ENCODE results near the gene FAP.

The FAP gene

DNA sequence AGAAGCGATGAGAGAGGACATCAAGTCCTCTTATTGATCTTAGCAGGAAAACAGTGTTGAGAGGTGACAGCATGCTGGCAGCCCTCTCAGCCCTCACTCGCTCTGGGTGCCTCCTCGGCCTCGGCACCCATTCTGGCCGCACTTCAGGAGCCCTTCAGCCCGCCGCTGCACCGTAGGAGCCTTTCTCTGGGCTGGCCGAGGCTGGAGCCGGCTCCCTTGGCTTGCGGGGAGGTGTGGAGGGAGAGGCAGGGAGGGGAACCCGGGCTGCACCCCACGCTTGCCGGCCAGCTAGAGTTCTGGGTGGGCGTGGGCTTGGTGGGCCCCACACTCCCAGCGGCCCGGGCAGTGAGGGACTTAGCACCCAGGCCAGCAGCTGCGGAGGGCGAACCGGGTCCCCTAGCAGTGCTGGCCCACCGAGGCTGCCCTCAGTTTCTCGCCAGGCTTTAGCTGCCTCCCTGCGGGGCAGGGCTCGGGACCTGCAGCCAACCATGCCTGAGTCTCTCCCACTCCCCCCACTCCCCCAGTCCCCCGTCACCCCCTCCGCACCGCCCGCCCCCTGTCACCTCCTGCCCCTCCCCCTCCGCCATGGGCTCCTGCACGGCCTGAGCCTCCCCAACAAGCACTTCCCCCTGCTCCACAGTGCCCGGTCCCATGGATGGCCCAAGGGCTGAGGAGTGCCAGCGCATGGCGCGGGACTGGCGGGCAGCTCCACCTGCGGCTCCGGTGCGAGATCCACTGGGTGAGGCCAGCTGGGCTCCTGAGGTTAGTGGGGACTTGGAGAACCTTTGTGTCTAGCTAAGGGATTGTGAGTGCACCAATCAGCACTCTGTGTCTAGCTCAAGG lies 8.4 kb downstream of the FAP start:
- Histone ChIP-seq H3K9me3 (ENCODE audit: low read length) (no peaks in the 10 kb centered on the region), H3K27me3 (ENCODE audit: control insufficient read depth in 1 of 2, insufficient read depth in 2 of 2, low read length in 2 of 2) (no peaks in the 10 kb centered on the region), H3K9ac (ENCODE audit: low read length) (no peak overlapping the region), H3K27ac (ENCODE audit: low read depth, low read length) (no peak overlapping the region), H3K36me3 (ENCODE audit: insufficient read depth, low read length) (no peaks in the 10 kb centered on the region), H3K4me1 (ENCODE audit: insufficient read depth, low read length) (no peaks in the 10 kb centered on the region), H3K4me3 (ENCODE audit: low read depth in 1 of 2, low read length in 2 of 2) (no peak overlapping the region)

GRCh38 chr2:162233197-162233596 lies 10.0 kb downstream of the FAP start:
- Histone ChIP-seq H3K27me3 (ENCODE audit: control insufficient read depth in 1 of 2, insufficient read depth in 2 of 2, low read length in 2 of 2) (no peaks in the 10 kb centered on the region), H3K27ac (ENCODE audit: low read depth, low read length) (no peak overlapping the region), H3K9ac (ENCODE audit: low read length) (no peak overlapping the region), H3K4me3 (ENCODE audit: low read depth in 1 of 2, low read length in 2 of 2) (no peak overlapping the region), H3K4me1 (ENCODE audit: insufficient read depth, low read length) (no peaks in the 10 kb centered on the region), H3K36me3 (ENCODE audit: insufficient read depth, low read length) (no peaks in the 10 kb centered on the region), H3K9me3 (ENCODE audit: low read length) (no peaks in the 10 kb centered on the region)

DNA sequence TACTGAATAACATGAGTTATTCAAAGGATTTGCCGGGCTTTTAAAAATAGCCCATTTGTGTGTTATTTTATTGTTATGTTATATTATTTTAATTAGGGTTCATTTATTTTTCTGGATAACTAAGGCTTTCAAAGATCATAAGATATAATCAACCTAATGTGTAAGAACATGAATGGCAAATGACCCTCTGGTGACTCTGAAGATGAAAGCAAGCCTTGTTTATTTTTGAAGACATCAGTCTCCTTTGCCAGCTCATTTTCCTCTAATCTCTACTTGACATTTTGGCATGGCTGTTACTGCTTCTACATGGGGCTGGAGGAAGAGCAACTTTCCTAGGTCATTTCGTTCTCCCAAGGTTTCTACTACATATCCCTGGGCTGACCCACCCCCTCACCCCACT lies 10.6 kb downstream of the FAP start:
- H3K9ac ChIP-seq (ENCODE audit: low read length) = no peak overlapping the region
- H3K27me3 ChIP-seq (ENCODE audit: control insufficient read depth in 1 of 2, insufficient read depth in 2 of 2, low read length in 2 of 2) = no peaks in the 10 kb centered on the region
- H3K9me3 ChIP-seq (ENCODE audit: low read length) = no peaks in the 10 kb centered on the region

GRCh38 chr2:162232027-162232426 lies 11.2 kb downstream of the FAP start:
- no peak overlapping the region for H3K27ac ChIP-seq (ENCODE audit: low read depth, low read length)

More for the DNA sequence above, 10.6 kb downstream of the FAP start:
- Histone ChIP-seq H3K36me3 (ENCODE audit: insufficient read depth, low read length) (no peaks in the 10 kb centered on the region), H3K4me1 (ENCODE audit: insufficient read depth, low read length) (no peaks in the 10 kb centered on the region), H3K4me3 (ENCODE audit: low read depth in 1 of 2, low read length in 2 of 2) (no peak overlapping the region), H3K27ac (ENCODE audit: low read depth, low read length) (no peak overlapping the region)

DNA sequence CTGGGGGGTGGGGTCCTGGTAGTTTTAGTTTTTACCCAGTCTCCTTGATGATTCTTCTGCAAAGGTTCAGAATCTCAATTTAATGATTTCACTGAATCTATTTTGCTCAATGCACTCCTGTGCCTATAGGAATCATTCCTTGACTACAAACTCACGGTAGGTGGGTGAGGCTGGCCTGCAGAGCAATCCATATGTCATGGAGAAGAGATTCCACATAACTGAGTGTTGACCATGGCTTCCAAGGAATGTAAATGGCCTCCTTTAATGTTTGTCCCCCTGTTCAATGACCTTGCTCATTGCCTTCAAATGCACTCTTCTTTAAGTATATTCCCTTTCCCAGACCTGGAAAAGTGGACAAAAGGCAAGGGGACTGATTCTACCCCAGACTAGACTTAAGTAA lies 12.5 kb downstream of the FAP start:
- H3K4me3 ChIP-seq (ENCODE audit: low read depth in 1 of 2, low read length in 2 of 2) = no peak overlapping the region
- H3K4me1 ChIP-seq (ENCODE audit: insufficient read depth, low read length) = no peaks in the 10 kb centered on the region
- no peaks in the 10 kb centered on the region for H3K27me3 ChIP-seq (ENCODE audit: control insufficient read depth in 1 of 2, insufficient read depth in 2 of 2, low read length in 2 of 2)
- H3K9me3 ChIP-seq (ENCODE audit: low read length) = no peaks in the 10 kb centered on the region
- no peaks in the 10 kb centered on the region for H3K36me3 ChIP-seq (ENCODE audit: insufficient read depth, low read length)
- H3K9ac ChIP-seq (ENCODE audit: low read length) = no peak overlapping the region
- no peak overlapping the region for H3K27ac ChIP-seq (ENCODE audit: low read depth, low read length)

More at GRCh38 chr2:162232027-162232426, 11.2 kb downstream of the FAP start:
- no peak overlapping the region for H3K4me3 ChIP-seq (ENCODE audit: low read depth in 1 of 2, low read length in 2 of 2)
- H3K36me3 ChIP-seq (ENCODE audit: insufficient read depth, low read length) = no peaks in the 10 kb centered on the region
- no peaks in the 10 kb centered on the region for H3K27me3 ChIP-seq (ENCODE audit: control insufficient read depth in 1 of 2, insufficient read depth in 2 of 2, low read length in 2 of 2)
- H3K9ac ChIP-seq (ENCODE audit: low read length) = no peak overlapping the region
- H3K9me3 ChIP-seq (ENCODE audit: low read length) = no peaks in the 10 kb centered on the region
- H3K4me1 ChIP-seq (ENCODE audit: insufficient read depth, low read length) = no peaks in the 10 kb centered on the region

- Histone ChIP-seq H3K9ac (ENCODE audit: low read length) (no peak overlapping the region), H3K27me3 (ENCODE audit: control insufficient read depth in 1 of 2, insufficient read depth in 2 of 2, low read length in 2 of 2) (no peaks in the 10 kb centered on the region)
Observed at GRCh38 chr2:162226836-162227235, 16.4 kb downstream of the FAP start.

DNA sequence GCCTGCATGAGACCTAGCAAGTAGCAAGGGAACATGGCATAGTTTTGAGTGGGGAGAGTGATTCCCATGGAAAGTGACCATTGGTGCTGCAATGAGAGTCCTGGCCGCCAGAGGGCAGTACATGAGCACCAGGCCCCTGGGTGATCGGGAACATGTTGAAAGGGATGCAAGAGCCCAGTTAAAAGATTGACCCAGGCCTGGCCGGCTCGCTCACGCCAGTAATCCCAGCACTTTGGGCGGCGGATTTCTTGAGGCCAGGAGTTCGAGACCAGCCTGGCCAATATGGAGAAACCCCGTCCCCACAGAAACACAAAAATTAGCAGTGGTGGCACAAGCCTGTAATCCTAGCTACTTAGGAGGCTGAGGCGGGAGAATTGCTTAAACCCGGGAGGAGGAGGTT lies 22.2 kb downstream of the FAP start:
- H3K4me1 ChIP-seq (ENCODE audit: insufficient read depth, low read length) = no peaks in the 10 kb centered on the region
- no peaks in the 10 kb centered on the region for H3K9me3 ChIP-seq (ENCODE audit: low read length)
- H3K9ac ChIP-seq (ENCODE audit: low read length) = no peak overlapping the region
- H3K36me3 ChIP-seq (ENCODE audit: insufficient read depth, low read length) = no peaks in the 10 kb centered on the region
- no peaks in the 10 kb centered on the region for H3K27me3 ChIP-seq (ENCODE audit: control insufficient read depth in 1 of 2, insufficient read depth in 2 of 2, low read length in 2 of 2)
- H3K4me3 ChIP-seq (ENCODE audit: low read depth in 1 of 2, low read length in 2 of 2) = no peak overlapping the region
- H3K27ac ChIP-seq (ENCODE audit: low read depth, low read length) = no peak overlapping the region

More at GRCh38 chr2:162226836-162227235, 16.4 kb downstream of the FAP start:
- Histone ChIP-seq H3K36me3 (ENCODE audit: insufficient read depth, low read length) (no peaks in the 10 kb centered on the region), H3K27ac (ENCODE audit: low read depth, low read length) (no peak overlapping the region), H3K4me1 (ENCODE audit: insufficient read depth, low read length) (no peaks in the 10 kb centered on the region), H3K4me3 (ENCODE audit: low read depth in 1 of 2, low read length in 2 of 2) (no peak overlapping the region), H3K9me3 (ENCODE audit: low read length) (no peaks in the 10 kb centered on the region)

- Histone ChIP-seq H3K27ac (ENCODE audit: low read depth, low read length) (no peak overlapping the region), H3K27me3 (ENCODE audit: control insufficient read depth in 1 of 2, insufficient read depth in 2 of 2, low read length in 2 of 2) (no peaks in the 10 kb centered on the region), H3K9ac (ENCODE audit: low read length) (no peak overlapping the region), H3K9me3 (ENCODE audit: low read length) (no peaks in the 10 kb centered on the region), H3K4me1 (ENCODE audit: insufficient read depth, low read length) (no peaks in the 10 kb centered on the region), H3K36me3 (ENCODE audit: insufficient read depth, low read length) (no peaks in the 10 kb centered on the region), H3K4me3 (ENCODE audit: low read depth in 1 of 2, low read length in 2 of 2) (no peak overlapping the region)
Observed at GRCh38 chr2:162220368-162220767, 22.9 kb downstream of the FAP start.

DNA sequence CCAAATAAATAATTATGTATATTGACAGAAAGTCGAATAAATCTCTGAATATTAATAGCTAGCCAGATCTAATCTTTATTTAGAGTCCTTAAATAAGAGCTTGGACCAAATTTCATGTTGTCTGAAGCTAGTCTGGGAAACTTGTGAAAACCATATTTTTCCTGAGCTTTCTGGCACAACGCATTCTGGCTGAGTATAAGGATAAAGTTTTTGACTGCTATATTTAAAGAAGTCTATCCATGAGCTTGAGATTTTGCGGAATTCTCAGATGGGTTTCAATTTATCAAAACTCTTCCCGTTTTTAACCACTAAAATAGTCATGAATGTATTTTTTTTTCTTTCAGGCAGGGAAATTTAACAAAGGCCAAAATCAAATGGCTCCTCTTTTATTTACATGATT lies 23.8 kb downstream of the FAP start:
- H3K27me3 ChIP-seq (ENCODE audit: control insufficient read depth in 1 of 2, insufficient read depth in 2 of 2, low read length in 2 of 2) = no peaks in the 10 kb centered on the region
- H3K27ac ChIP-seq (ENCODE audit: low read depth, low read length) = no peak overlapping the region

GRCh38 chr2:162217598-162217997 lies 25.6 kb downstream of the FAP start:
- no peak overlapping the region for H3K4me3 ChIP-seq (ENCODE audit: low read depth in 1 of 2, low read length in 2 of 2)
- H3K27me3 ChIP-seq (ENCODE audit: control insufficient read depth in 1 of 2, insufficient read depth in 2 of 2, low read length in 2 of 2) = no peaks in the 10 kb centered on the region
- no peaks in the 10 kb centered on the region for H3K9me3 ChIP-seq (ENCODE audit: low read length)
- H3K4me1 ChIP-seq (ENCODE audit: insufficient read depth, low read length) = no peaks in the 10 kb centered on the region
- H3K27ac ChIP-seq (ENCODE audit: low read depth, low read length) = no peak overlapping the region
- no peak overlapping the region for H3K9ac ChIP-seq (ENCODE audit: low read length)
- H3K36me3 ChIP-seq (ENCODE audit: insufficient read depth, low read length) = no peaks in the 10 kb centered on the region

More for the DNA sequence above, 23.8 kb downstream of the FAP start:
- H3K36me3 ChIP-seq (ENCODE audit: insufficient read depth, low read length) = no peaks in the 10 kb centered on the region
- no peak overlapping the region for H3K9ac ChIP-seq (ENCODE audit: low read length)
- no peaks in the 10 kb centered on the region for H3K4me1 ChIP-seq (ENCODE audit: insufficient read depth, low read length)
- no peak overlapping the region for H3K4me3 ChIP-seq (ENCODE audit: low read depth in 1 of 2, low read length in 2 of 2)
- no peaks in the 10 kb centered on the region for H3K9me3 ChIP-seq (ENCODE audit: low read length)

GRCh38 chr2:162215162-162215561 lies 28.1 kb downstream of the FAP start:
- no peak overlapping the region for H3K9ac ChIP-seq (ENCODE audit: low read length)
- H3K9me3 ChIP-seq (ENCODE audit: low read length) = no peaks in the 10 kb centered on the region
- no peaks in the 10 kb centered on the region for H3K36me3 ChIP-seq (ENCODE audit: insufficient read depth, low read length)
- H3K4me1 ChIP-seq (ENCODE audit: insufficient read depth, low read length) = no peaks in the 10 kb centered on the region
- H3K27ac ChIP-seq (ENCODE audit: low read depth, low read length) = no peak overlapping the region
- no peak overlapping the region for H3K4me3 ChIP-seq (ENCODE audit: low read depth in 1 of 2, low read length in 2 of 2)
- H3K27me3 ChIP-seq (ENCODE audit: control insufficient read depth in 1 of 2, insufficient read depth in 2 of 2, low read length in 2 of 2) = no peaks in the 10 kb centered on the region

DNA sequence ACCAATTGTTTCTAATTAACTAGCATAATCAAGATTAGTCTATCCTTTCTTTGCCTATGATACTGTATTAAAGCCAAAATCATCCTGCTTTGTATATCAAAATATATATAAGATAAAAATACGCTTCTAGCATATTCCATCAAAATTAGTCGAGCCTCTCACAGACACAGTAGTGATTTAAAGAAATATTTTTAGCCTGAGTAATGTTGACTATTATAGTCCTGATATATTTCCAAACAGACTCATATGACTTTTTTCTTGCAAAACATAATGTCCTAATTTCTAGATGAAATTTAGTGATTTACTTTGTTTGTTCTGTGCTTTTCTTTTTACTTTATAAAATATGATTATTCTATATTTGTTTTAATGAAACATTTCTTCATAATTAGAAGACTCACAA lies 30.9 kb downstream of the FAP start:
- Histone ChIP-seq H3K27me3 (ENCODE audit: control insufficient read depth in 1 of 2, insufficient read depth in 2 of 2, low read length in 2 of 2) (no peaks in the 10 kb centered on the region), H3K27ac (ENCODE audit: low read depth, low read length) (no peak overlapping the region)

More for the DNA sequence above, 30.9 kb downstream of the FAP start:
- Histone ChIP-seq H3K9ac (ENCODE audit: low read length) (no peak overlapping the region), H3K9me3 (ENCODE audit: low read length) (no peaks in the 10 kb centered on the region), H3K4me3 (ENCODE audit: low read depth in 1 of 2, low read length in 2 of 2) (no peak overlapping the region), H3K4me1 (ENCODE audit: insufficient read depth, low read length) (no peaks in the 10 kb centered on the region), H3K36me3 (ENCODE audit: insufficient read depth, low read length) (no peaks in the 10 kb centered on the region)

Data from muscle layer of colon (tissue), 2 donors.